ENCODE results near the gene TXNDC16. TPM values are rescaled to one million over a fixed set of nuclear protein-coding genes. Genes with fewer than 3 reads are reported as not detected.

TXNDC16 gene
- polyA plus RNA-seq, 1 donor: 12.7 TPM

GRCh38 chr14:52395728-52396127 is 156.6 kb downstream of the TXNDC16 start:
- WGBS (ENCODE audit: insufficient coverage, low lambda C conversion rate): no CpG with 5 or more reads among the region's 3 CpGs
- Histone ChIP-seq H3K9me3 (ENCODE audit: control insufficient read depth, low read depth, low read length) (no peaks in the 10 kb centered on the region), H3K27me3 (ENCODE audit: control insufficient read depth, insufficient read depth, low read length) (no peaks in the 10 kb centered on the region), H3K36me3 (ENCODE audit: control insufficient read depth, insufficient read depth, low read length) (no peaks in the 10 kb centered on the region), H3K27ac (ENCODE audit: low read length) (no peak overlapping the region), H3K4me1 (ENCODE audit: control insufficient read depth, insufficient read depth, low read length) (no peaks in the 10 kb centered on the region), H3K4me3 (ENCODE audit: low read length) (no peak overlapping the region)
- DNase-seq: no peak

- no peaks in the 10 kb centered on the region for H3K36me3 ChIP-seq (ENCODE audit: control insufficient read depth, insufficient read depth, low read length)
- WGBS (ENCODE audit: insufficient coverage, low lambda C conversion rate): 80% methylated on average over 1 of the region's 4 CpGs
- no peaks in the 10 kb centered on the region for H3K27me3 ChIP-seq (ENCODE audit: control insufficient read depth, insufficient read depth, low read length)
- H3K9me3 ChIP-seq (ENCODE audit: control insufficient read depth, low read depth, low read length): no peaks in the 10 kb centered on the region
- no peaks in the 10 kb centered on the region for H3K4me1 ChIP-seq (ENCODE audit: control insufficient read depth, insufficient read depth, low read length)
- H3K27ac ChIP-seq (ENCODE audit: low read length): no peak overlapping the region
- H3K4me3 ChIP-seq (ENCODE audit: low read length): no peak overlapping the region
- no peak for DNase-seq
Observed at GRCh38 chr14:52391881-52392615, 160.3 kb downstream of the TXNDC16 start.

Other genes with a start within 250 kb of the TXNDC16 start
- gene PTGER2, start 238.2 kb downstream of the TXNDC16 start, polyA plus RNA-seq: 4.6 TPM
- gene GPR137C, start 331 bp upstream of the TXNDC16 start, polyA plus RNA-seq: 4.6 TPM
- 43.0 TPM for gene ERO1A, start 143.1 kb upstream of the TXNDC16 start, polyA plus RNA-seq
- 127 TPM for gene PSMC6, start 154.7 kb upstream of the TXNDC16 start, polyA plus RNA-seq
- gene STYX, start 177.7 kb upstream of the TXNDC16 start, polyA plus RNA-seq: 11.9 TPM
- 21.3 TPM for gene GNPNAT1, start 239.1 kb upstream of the TXNDC16 start, polyA plus RNA-seq

Measured in large intestine (tissue), 3 donors.